ENCODE data around the gene NUDCD3.

NUDCD3 gene

DNA sequence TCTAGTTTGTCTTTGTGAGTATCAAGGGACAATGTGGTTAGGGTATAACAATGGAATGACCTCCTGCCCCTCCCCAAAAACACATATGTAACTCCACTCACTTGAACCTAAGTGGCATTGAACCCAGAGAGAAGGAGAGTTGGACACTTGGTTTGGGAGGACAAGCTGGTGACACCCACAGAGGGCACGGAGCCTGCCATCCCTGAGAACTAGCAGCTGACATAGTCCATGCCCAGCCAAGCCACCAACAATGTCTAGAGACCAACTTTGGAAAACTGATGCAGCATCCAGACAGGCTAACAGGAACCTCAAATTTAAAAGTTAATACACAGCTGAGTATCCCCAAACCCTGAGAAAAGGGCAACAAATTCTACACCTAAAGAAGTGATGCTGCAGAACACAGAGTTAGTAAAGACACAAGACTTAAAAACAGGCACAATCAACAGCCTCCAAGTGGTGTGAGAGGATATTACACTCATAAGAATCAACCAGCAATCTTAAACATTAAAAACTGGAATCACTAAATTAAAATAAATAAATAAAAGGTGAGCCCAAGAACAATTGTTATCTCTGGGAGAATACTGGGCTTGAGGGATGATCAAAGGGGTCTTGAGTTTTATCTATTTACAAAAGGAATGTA is 27.2 kb downstream of the NUDCD3 start:
- H3K27ac ChIP-seq: no peak overlapping the region
- DNase-seq (ENCODE audit: low spot score): no peak
- H3K4me3 ChIP-seq: no peak overlapping the region
- TF ChIP-seq, protein P1, sequence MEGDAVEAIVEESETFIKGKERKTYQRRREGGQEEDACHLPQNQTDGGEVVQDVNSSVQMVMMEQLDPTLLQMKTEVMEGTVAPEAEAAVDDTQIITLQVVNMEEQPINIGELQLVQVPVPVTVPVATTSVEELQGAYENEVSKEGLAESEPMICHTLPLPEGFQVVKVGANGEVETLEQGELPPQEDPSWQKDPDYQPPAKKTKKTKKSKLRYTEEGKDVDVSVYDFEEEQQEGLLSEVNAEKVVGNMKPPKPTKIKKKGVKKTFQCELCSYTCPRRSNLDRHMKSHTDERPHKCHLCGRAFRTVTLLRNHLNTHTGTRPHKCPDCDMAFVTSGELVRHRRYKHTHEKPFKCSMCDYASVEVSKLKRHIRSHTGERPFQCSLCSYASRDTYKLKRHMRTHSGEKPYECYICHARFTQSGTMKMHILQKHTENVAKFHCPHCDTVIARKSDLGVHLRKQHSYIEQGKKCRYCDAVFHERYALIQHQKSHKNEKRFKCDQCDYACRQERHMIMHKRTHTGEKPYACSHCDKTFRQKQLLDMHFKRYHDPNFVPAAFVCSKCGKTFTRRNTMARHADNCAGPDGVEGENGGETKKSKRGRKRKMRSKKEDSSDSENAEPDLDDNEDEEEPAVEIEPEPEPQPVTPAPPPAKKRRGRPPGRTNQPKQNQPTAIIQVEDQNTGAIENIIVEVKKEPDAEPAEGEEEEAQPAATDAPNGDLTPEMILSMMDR (IDR thresholded peaks at IDR 0.05): no peak

DNA sequence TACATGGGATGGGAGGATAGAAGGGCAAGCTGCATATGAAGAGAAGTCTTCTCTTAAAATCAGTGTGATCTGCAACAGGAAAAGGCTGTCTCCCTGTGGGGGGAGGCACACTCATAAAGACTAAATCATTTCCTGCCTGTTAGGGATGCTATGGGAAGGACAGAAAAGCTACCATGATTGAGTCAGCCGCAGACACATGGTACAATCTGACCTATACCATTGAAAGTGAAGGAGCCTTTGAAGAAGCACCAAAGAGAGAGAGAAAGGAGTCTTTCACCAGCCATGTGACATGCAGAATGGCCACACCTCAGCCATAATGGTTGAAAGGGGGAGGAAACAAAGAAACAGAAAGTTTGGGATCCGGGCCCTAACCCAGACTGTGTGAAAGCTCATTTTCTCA is 29.1 kb downstream of the NUDCD3 start:
- no peak overlapping the region for H3K27ac ChIP-seq
- TF ChIP-seq, protein P1 (IDR thresholded peaks at IDR 0.05): no peak
- H3K4me3 ChIP-seq: no peak overlapping the region
- no peak for DNase-seq (ENCODE audit: low spot score)

DNA sequence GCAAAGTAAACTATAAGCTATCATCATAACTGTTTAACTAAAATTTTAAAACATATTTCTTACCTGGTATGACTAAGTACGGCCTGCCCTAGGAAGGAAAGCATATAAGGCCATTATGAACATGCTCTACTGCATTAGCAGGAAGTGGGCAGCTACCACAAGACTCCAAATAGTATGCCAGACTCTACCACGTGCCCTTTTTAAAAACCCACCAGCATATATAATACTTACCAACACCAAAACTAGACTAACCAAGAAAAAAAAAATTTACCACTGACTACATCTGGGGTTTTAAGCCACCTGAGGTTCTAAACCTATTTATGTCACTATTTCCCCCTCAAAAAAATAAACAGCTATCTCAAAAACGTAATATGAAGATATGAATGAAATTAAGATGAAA is 30.1 kb downstream of the NUDCD3 start:
- no peak for DNase-seq (ENCODE audit: low spot score)
- TF ChIP-seq, protein P1 (IDR thresholded peaks at IDR 0.05): no peak
- no peak overlapping the region for H3K4me3 ChIP-seq
- H3K27ac ChIP-seq: no peak overlapping the region

DNA sequence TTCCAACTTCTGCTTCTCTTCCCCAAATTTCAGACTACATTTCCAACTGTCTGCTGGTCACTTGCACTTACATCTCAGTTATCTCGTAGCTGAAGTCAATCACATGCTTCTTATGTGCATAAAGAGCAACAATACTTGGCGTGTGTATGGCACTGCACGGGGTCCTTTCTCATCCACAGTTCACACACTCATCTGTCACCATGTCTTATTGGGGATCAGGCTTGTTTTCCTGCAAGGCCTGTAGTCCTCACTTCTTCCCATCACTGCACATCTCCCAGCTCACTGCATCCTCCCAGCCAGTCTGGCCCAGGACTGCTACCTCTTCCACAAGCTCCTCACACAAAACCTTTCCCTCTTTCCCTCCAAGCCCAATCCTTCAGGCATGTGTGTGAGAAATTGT is 35.3 kb downstream of the NUDCD3 start:
- TF ChIP-seq, protein P1 (IDR thresholded peaks at IDR 0.05): no peak
- no peak for DNase-seq (ENCODE audit: low spot score)
- no peak overlapping the region for H3K4me3 ChIP-seq
- no peak overlapping the region for H3K27ac ChIP-seq

DNA sequence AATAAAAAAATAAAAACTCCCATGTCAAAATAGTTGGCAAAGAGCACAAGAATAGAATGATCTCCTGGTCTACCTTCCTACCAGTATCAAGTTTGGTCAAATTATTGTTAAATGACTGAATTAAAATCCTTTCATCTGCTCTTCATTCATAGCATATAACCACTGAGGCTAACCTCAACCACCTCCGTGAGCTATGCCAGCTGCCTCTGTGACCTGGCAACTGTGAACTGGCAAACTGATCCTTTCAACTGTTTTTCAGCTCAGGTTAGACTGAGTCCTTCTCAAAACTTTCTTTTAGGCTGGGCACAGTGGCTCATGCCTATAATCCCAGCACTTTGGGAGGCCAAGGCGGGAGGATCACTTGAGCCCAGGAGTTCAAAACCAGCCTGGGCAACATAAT is 36.1 kb downstream of the NUDCD3 start:
- no peak for DNase-seq (ENCODE audit: low spot score)
- no peak overlapping the region for H3K27ac ChIP-seq
- H3K4me3 ChIP-seq: no peak overlapping the region
- TF ChIP-seq, protein P1 (IDR thresholded peaks at IDR 0.05): no peak

DNA sequence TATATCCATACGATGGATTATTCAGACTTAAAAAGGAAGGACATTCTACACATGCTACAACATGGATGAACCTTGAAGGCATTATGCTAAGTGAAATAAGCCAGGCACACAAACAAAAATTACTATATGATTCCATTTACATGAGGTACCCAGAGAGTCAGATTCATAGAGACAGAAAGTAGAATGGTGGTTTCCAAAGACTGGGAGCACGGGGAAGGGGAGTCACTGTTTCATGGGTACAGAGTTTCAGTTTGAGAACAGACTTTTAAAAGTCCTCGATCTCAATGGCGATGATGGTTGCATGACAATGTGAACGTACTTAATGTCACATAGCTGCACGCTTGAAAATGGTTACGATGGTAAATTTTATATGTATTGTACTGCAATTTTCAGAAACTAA is 39.3 kb downstream of the NUDCD3 start:
- H3K4me3 ChIP-seq: no peak overlapping the region
- H3K27ac ChIP-seq: no peak overlapping the region
- TF ChIP-seq, protein P1 (IDR thresholded peaks at IDR 0.05): no peak
- DNase-seq (ENCODE audit: low spot score): no peak

DNA sequence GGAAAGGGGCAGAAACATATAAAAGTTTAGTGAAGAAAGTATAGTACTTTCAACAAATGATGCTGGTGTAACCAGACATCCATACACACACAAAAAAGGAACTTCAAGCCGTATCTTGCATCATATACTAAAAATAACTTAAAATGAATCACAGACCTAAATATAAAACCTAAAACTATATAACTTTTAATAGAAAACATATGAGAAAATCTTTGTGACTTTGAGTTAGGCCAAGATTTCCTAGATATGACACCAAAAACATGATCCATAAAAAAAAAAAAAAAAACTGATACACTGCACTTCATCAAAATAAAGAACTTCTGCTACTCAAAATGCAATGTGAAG is 40.9 kb downstream of the NUDCD3 start:
- DNase-seq (ENCODE audit: low spot score): no peak
- Histone ChIP-seq H3K27ac (no peak overlapping the region), H3K4me3 (no peak overlapping the region)
- TF ChIP-seq, protein P1 (IDR thresholded peaks at IDR 0.05): no peak
